Measurements from ENCODE around the gene HOXC10.

The HOXC10 gene

GRCh38 chr12:53941750-53942149 lies 43.2 kb upstream of the HOXC10 start:
- no peak overlapping the region for H3K4me3 ChIP-seq (ENCODE audit: insufficient read depth, low read depth, low read length)
- no peak overlapping the region for H3K27ac ChIP-seq (ENCODE audit: insufficient read depth, low read depth, low read length, poor library complexity, severe bottlenecking)
- H3K9me3 ChIP-seq (ENCODE audit: control insufficient read depth, low read length), result no peaks in the 10 kb centered on the region
- no peaks in the 10 kb centered on the region for H3K36me3 ChIP-seq (ENCODE audit: control insufficient read depth, insufficient read depth, low read length)
- 42 to 49% methylated on average over 2 to 4 of the region's 5 CpGs for WGBS, 2 experiments
- no peaks in the 10 kb centered on the region for H3K4me1 ChIP-seq (ENCODE audit: control insufficient read depth, insufficient read depth, low read length)
- peaks cover 100% of the 10 kb centered on the region for H3K27me3 ChIP-seq (ENCODE audit: control insufficient read depth, insufficient read depth, low read length, poor library complexity, severe bottlenecking)

GRCh38 chr12:53942467-53942997 lies 42.4 kb upstream of the HOXC10 start:
- Histone ChIP-seq H3K4me1 (ENCODE audit: control insufficient read depth, insufficient read depth, low read length) (no peaks in the 10 kb centered on the region), H3K9me3 (ENCODE audit: control insufficient read depth, low read length) (no peaks in the 10 kb centered on the region), H3K4me3 (ENCODE audit: insufficient read depth, low read depth, low read length) (no peak overlapping the region), H3K27ac (ENCODE audit: insufficient read depth, low read depth, low read length, poor library complexity, severe bottlenecking) (no peak overlapping the region), H3K27me3 (ENCODE audit: control insufficient read depth, insufficient read depth, low read length, poor library complexity, severe bottlenecking) (peaks cover 100% of the 10 kb centered on the region), H3K36me3 (ENCODE audit: control insufficient read depth, insufficient read depth, low read length) (no peaks in the 10 kb centered on the region)
- WGBS, 2 experiments, result 41 to 56% methylated on average over 2 of the region's 2 CpGs

GRCh38 chr12:53944209-53944608 lies 40.7 kb upstream of the HOXC10 start:
- H3K9me3 ChIP-seq (ENCODE audit: control insufficient read depth, low read length), result no peaks in the 10 kb centered on the region
- 47 to 50% methylated on average over 4 of the region's 4 CpGs for WGBS, 2 experiments
- peaks cover 100% of the 10 kb centered on the region for H3K27me3 ChIP-seq (ENCODE audit: control insufficient read depth, insufficient read depth, low read length, poor library complexity, severe bottlenecking)
- no peak overlapping the region for H3K27ac ChIP-seq (ENCODE audit: insufficient read depth, low read depth, low read length, poor library complexity, severe bottlenecking)
- no peaks in the 10 kb centered on the region for H3K4me1 ChIP-seq (ENCODE audit: control insufficient read depth, insufficient read depth, low read length)
- H3K36me3 ChIP-seq (ENCODE audit: control insufficient read depth, insufficient read depth, low read length), result no peaks in the 10 kb centered on the region
- H3K4me3 ChIP-seq (ENCODE audit: insufficient read depth, low read depth, low read length), result no peak overlapping the region

DNA sequence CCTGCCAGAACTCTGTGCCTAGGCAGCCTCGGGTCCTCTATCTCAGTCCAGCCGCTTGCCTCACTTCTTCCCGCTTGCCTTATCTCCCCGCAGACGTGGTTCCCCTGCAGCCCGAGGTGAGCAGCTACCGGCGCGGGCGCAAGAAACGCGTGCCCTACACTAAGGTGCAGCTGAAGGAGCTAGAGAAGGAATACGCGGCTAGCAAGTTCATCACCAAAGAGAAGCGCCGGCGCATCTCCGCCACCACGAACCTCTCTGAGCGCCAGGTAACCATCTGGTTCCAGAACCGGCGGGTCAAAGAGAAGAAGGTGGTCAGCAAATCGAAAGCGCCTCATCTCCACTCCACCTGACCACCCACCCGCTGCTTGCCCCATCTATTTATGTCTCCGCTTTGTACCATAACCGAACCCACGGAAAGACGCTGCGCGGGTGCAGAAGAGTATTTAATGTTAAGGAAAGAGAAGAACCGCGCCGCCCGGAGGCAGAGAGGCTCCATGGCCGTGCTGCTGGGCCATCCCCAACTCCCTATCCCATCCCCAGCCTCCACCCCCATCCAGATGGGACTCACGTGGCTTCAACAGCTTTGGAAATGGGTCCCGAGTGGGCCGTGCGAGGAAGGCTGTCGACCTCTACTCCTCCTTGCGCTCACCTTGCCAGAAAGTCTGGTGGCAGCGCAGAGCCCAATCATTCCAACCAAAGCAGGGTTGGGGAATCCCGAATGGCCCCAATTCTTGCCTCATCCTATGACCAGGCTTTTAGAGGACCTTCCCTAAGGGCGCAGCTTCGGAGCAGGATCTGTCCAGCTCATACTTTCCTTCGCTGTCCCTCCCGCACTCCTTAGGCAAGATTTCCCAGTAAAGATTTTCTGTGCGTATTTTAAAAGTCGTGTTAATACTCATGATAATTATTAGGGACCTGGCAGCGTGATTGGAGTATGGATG lies 39.8 kb upstream of the HOXC10 start:
- Histone ChIP-seq H3K9me3 (ENCODE audit: control insufficient read depth, low read length) (no peaks in the 10 kb centered on the region), H3K36me3 (ENCODE audit: control insufficient read depth, insufficient read depth, low read length) (no peaks in the 10 kb centered on the region), H3K27me3 (ENCODE audit: control insufficient read depth, insufficient read depth, low read length, poor library complexity, severe bottlenecking) (peaks cover 100% of the 10 kb centered on the region), H3K4me3 (ENCODE audit: insufficient read depth, low read depth, low read length) (no peak overlapping the region), H3K4me1 (ENCODE audit: control insufficient read depth, insufficient read depth, low read length) (no peaks in the 10 kb centered on the region), H3K27ac (ENCODE audit: insufficient read depth, low read depth, low read length, poor library complexity, severe bottlenecking) (no peak overlapping the region)
- WGBS, 2 experiments, result 19 to 22% methylated on average over 48 to 51 of the region's 51 CpGs

DNA sequence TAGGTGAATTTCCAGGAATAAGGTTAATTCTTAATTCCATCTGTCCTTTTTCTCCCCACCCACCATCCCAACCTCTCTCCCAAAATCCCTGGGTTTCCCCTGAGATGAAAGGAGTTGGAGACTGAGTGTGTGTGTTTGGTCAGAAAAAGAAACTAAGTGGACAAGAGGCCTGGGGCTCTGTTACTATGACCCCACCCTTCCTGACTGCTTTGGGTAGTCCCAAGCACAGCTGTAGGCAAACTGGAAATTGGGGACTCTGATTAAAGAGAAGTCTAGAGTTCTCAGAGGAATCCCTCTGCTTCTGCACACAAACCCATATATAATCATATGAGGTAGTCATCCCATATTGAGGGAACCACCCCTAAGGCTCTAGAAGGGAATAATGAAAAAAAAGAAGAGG lies 37.2 kb upstream of the HOXC10 start:
- peaks cover 100% of the 10 kb centered on the region for H3K27me3 ChIP-seq (ENCODE audit: control insufficient read depth, insufficient read depth, low read length, poor library complexity, severe bottlenecking)

DNA sequence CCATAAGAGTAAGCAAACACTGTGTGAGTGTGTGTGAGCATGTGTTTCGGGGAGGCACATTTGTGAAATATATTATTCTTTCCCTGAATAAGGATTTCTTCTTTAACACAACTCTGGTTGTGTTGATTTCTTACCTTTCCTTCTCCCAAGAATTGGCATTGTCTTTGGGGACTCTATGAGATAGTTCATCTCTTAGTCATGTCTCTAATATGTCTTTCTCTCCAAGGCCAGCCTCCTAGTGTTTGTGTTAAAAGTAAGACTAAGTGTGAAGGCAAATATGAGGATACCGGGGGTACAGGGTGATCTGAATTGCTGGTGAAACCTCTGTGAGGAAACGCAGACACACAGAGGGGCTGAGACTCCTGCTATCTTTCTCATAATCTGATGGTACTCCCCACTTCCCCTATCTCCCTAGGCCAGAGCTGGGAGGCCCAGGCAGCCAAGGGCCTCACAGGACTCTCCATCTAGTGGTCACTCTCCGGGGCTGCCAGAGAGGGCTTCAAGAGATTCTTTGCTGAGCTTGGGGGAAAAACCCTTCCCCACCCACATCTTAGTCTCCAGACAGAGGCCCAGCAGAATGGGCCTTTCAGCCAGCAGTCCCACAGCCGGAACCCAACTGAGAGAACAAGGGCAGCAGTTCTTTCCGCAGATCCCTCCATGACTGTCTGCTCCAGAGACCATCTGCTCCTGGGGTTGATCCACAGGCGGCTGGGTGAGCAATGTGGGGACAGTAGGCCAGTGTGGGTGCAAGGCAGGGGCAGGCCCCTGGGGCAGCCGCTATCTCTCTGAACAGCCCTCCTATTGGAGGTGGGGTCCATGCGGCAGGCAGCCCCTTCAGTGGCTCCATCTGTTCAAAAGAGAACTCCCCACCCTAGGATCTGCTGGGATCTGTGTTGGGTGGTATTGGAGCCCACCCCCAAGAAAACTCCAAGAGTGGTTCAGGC lies 36.0 kb upstream of the HOXC10 start:
- H3K27me3 ChIP-seq (ENCODE audit: control insufficient read depth, insufficient read depth, low read length, poor library complexity, severe bottlenecking), result peaks cover 100% of the 10 kb centered on the region
- 48 to 57% methylated on average over 8 to 9 of the region's 9 CpGs for WGBS, 2 experiments

More for the DNA sequence above, 37.2 kb upstream of the HOXC10 start:
- no peak overlapping the region for H3K4me3 ChIP-seq (ENCODE audit: insufficient read depth, low read depth, low read length)
- H3K27ac ChIP-seq (ENCODE audit: insufficient read depth, low read depth, low read length, poor library complexity, severe bottlenecking), result no peak overlapping the region
- H3K4me1 ChIP-seq (ENCODE audit: control insufficient read depth, insufficient read depth, low read length), result no peaks in the 10 kb centered on the region
- no peaks in the 10 kb centered on the region for H3K9me3 ChIP-seq (ENCODE audit: control insufficient read depth, low read length)
- H3K36me3 ChIP-seq (ENCODE audit: control insufficient read depth, insufficient read depth, low read length), result no peaks in the 10 kb centered on the region

GRCh38 chr12:53949631-53950436 lies 35.1 kb upstream of the HOXC10 start:
- Histone ChIP-seq H3K4me3 (ENCODE audit: insufficient read depth, low read depth, low read length) (no peak overlapping the region), H3K36me3 (ENCODE audit: control insufficient read depth, insufficient read depth, low read length) (no peaks in the 10 kb centered on the region), H3K27ac (ENCODE audit: insufficient read depth, low read depth, low read length, poor library complexity, severe bottlenecking) (no peak overlapping the region), H3K4me1 (ENCODE audit: control insufficient read depth, insufficient read depth, low read length) (no peaks in the 10 kb centered on the region), H3K9me3 (ENCODE audit: control insufficient read depth, low read length) (no peaks in the 10 kb centered on the region), H3K27me3 (ENCODE audit: control insufficient read depth, insufficient read depth, low read length, poor library complexity, severe bottlenecking) (peaks cover 100% of the 10 kb centered on the region)
- WGBS, 2 experiments, result 7% methylated on average over 34 of the region's 34 CpGs

More for the DNA sequence above, 36.0 kb upstream of the HOXC10 start:
- Histone ChIP-seq H3K4me3 (ENCODE audit: insufficient read depth, low read depth, low read length) (no peak overlapping the region), H3K36me3 (ENCODE audit: control insufficient read depth, insufficient read depth, low read length) (no peaks in the 10 kb centered on the region), H3K4me1 (ENCODE audit: control insufficient read depth, insufficient read depth, low read length) (no peaks in the 10 kb centered on the region), H3K27ac (ENCODE audit: insufficient read depth, low read depth, low read length, poor library complexity, severe bottlenecking) (no peak overlapping the region), H3K9me3 (ENCODE audit: control insufficient read depth, low read length) (no peaks in the 10 kb centered on the region)

DNA sequence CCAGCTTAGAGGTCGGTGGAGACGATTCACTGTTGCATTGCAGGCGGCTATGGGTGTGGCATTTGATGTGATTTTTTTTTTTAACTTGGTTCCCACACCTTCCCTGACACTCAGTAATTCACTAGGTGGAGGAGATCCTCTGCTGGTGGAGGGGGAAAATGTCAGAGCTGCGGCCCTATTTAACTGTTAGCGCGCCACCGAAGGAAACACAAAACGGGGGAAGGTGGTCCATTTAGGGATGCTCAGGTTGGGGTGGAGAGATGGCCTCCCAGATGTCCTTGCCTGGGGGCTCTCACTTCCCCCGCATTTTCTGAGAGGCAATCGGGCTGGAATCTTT lies 34.5 kb upstream of the HOXC10 start:
- 9 to 11% methylated on average over 10 of the region's 10 CpGs for WGBS, 2 experiments
- Histone ChIP-seq H3K4me3 (ENCODE audit: insufficient read depth, low read depth, low read length) (no peak overlapping the region), H3K4me1 (ENCODE audit: control insufficient read depth, insufficient read depth, low read length) (no peaks in the 10 kb centered on the region), H3K27me3 (ENCODE audit: control insufficient read depth, insufficient read depth, low read length, poor library complexity, severe bottlenecking) (peaks cover 100% of the 10 kb centered on the region), H3K9me3 (ENCODE audit: control insufficient read depth, low read length) (no peaks in the 10 kb centered on the region), H3K27ac (ENCODE audit: insufficient read depth, low read depth, low read length, poor library complexity, severe bottlenecking) (no peak overlapping the region), H3K36me3 (ENCODE audit: control insufficient read depth, insufficient read depth, low read length) (no peaks in the 10 kb centered on the region)

- Histone ChIP-seq H3K4me1 (ENCODE audit: control insufficient read depth, insufficient read depth, low read length) (no peaks in the 10 kb centered on the region), H3K27ac (ENCODE audit: insufficient read depth, low read depth, low read length, poor library complexity, severe bottlenecking) (no peak overlapping the region), H3K36me3 (ENCODE audit: control insufficient read depth, insufficient read depth, low read length) (no peaks in the 10 kb centered on the region), H3K9me3 (ENCODE audit: control insufficient read depth, low read length) (no peaks in the 10 kb centered on the region), H3K27me3 (ENCODE audit: control insufficient read depth, insufficient read depth, low read length, poor library complexity, severe bottlenecking) (peaks cover 100% of the 10 kb centered on the region), H3K4me3 (ENCODE audit: insufficient read depth, low read depth, low read length) (no peak overlapping the region)
- WGBS, 2 experiments, result 6 to 8% methylated on average over 34 of the region's 34 CpGs
Measured at GRCh38 chr12:53950789-53951576, 34.0 kb upstream of the HOXC10 start.

Measured in ectodermal cell (in vitro differentiated cells).